ENCODE results near the gene CBL.

DNA sequence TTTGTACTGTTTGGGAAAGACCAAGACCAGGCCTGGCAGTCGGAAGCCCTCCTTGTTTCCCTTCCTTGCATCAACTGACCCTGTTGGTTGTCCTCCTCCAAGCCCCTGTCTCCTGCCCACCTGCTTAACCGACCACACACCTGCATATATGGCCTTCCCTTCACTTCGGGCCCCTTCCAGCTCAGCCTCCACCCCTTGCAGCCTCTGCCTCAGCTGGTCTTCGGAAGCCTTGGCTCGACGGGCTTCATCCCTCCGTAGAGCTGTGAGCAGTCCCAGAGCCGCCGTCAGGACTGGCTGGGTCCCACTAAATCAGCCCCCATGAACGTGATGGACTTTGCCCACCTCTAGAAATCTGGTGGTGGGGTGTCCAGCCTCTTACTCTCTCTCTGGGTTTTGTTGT is 12.5 kb upstream of the CBL start:
- no peak for TF ChIP-seq EZH2 (IDR thresholded peaks at IDR 0.05; ENCODE audit: borderline replicate concordance, low read length)
- TF ChIP-seq, protein P1, sequence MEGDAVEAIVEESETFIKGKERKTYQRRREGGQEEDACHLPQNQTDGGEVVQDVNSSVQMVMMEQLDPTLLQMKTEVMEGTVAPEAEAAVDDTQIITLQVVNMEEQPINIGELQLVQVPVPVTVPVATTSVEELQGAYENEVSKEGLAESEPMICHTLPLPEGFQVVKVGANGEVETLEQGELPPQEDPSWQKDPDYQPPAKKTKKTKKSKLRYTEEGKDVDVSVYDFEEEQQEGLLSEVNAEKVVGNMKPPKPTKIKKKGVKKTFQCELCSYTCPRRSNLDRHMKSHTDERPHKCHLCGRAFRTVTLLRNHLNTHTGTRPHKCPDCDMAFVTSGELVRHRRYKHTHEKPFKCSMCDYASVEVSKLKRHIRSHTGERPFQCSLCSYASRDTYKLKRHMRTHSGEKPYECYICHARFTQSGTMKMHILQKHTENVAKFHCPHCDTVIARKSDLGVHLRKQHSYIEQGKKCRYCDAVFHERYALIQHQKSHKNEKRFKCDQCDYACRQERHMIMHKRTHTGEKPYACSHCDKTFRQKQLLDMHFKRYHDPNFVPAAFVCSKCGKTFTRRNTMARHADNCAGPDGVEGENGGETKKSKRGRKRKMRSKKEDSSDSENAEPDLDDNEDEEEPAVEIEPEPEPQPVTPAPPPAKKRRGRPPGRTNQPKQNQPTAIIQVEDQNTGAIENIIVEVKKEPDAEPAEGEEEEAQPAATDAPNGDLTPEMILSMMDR (conservative IDR thresholded peaks at IDR 0.05 in 1 of 2, IDR thresholded peaks at IDR 0.05 in 1 of 2; ENCODE audit: extremely low read depth in 1 of 2, insufficient read depth in 1 of 2, low read depth in 1 of 2, low read length in 2 of 2): no peak
